Stimulated activated CD8-positive, alpha-beta memory T cell treated with anti-CD3 and anti-CD28 coated beads, Interleukin-4, amount 100 ng/mL, for 1 hour (primary cell): ENCODE results near the gene RIPOR2.

Experiments
- DNase-seq, 2 donors: peaks; one replicate each; pipeline ENCODE4 v3.0.0-alpha.2; 2020; ENCODE audit warnings: low read depth in 2 of 2, low spot score in 1 of 2

Gene RIPOR2, protein sequence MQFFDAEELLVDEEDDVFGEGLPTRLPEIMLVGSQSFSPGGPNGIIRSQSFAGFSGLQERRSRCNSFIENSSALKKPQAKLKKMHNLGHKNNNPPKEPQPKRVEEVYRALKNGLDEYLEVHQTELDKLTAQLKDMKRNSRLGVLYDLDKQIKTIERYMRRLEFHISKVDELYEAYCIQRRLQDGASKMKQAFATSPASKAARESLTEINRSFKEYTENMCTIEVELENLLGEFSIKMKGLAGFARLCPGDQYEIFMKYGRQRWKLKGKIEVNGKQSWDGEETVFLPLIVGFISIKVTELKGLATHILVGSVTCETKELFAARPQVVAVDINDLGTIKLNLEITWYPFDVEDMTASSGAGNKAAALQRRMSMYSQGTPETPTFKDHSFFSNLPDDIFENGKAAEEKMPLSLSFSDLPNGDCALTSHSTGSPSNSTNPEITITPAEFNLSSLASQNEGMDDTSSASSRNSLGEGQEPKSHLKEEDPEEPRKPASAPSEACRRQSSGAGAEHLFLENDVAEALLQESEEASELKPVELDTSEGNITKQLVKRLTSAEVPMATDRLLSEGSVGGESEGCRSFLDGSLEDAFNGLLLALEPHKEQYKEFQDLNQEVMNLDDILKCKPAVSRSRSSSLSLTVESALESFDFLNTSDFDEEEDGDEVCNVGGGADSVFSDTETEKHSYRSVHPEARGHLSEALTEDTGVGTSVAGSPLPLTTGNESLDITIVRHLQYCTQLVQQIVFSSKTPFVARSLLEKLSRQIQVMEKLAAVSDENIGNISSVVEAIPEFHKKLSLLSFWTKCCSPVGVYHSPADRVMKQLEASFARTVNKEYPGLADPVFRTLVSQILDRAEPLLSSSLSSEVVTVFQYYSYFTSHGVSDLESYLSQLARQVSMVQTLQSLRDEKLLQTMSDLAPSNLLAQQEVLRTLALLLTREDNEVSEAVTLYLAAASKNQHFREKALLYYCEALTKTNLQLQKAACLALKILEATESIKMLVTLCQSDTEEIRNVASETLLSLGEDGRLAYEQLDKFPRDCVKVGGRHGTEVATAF

DNA sequence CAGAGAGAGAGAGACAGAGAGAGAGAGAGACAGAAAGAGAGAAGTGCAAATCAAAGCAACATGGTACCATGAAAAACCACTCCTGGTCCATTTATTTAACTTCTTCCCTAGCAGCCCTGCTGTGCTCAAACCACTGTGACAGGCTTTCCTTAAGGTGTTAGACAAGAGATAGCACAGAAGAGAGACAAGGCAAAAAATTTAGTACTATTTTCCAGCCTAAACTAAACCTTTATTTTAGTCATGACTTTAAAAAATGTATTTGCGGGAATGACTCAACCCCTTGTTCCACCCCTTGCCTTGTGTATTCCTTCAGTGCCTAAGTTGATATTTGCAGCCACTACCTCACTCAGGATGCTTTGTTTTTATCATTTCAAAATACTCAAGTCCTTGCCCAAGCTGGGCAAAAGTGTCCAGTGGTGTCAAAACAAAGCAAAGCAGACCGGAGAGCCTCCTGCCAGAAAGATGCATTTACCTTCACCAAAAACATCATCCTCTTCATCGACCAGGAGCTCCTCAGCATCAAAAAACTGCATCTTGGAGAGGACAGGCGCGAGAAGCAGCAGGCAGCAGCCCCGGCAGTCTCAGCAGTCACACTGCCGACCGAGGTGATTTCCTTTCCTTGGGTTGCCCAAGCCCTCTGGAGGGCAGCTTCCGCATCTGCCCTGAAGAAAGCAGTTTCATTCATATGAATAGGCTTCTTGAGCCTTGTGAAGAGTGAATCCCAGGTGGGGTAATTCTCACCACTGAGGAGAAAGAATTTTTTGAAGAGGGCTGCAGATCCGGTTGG, at the start of gene RIPOR2:
RIPOR2 (minus strand) TSS at position 595 of the 787 bp plus-strand sequence; CDS start at position 533, 62 bp downstream.
- peak; percentile 47 to 52 for DNase-seq

DNA sequence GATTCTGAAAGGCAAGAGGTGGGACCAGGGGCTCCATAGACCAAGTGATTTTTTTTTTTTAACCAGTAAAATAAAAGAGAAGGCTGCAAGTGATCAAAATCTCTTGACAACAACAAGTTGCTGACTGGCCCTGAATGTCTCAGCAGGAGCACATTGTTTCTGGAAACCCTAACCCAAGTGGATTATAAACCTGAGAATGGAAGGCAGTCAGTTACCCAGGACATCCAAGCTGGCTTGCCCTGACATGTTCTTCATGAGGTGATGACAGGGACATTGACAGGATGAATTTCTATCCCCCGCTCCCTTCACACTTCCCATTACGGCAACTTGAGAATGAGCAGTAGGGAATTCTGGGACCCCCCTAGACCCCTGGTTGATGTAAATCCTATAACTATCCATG, 49.6 kb upstream of the RIPOR2 start:
- DNase-seq, result no peak

DNA sequence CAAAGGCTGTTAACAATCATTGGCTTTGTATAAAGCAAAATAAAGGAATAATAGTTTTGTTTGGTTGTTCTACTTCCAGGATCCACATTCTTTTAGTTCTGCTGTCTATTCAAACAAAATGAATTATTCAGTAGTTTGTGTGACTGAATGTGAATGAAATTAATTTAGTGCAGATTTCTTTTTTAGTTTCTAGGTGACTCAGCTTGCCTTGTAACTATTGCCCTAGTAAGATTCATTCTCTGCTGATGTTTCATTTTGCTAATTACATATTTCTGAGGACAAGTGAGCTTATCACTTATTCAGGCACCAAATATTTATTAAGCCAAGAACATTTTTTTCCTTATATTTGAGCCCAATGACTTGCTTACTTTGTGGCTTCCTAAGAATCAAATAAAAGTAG, 46.5 kb upstream of the RIPOR2 start:
- no peak for DNase-seq

DNA sequence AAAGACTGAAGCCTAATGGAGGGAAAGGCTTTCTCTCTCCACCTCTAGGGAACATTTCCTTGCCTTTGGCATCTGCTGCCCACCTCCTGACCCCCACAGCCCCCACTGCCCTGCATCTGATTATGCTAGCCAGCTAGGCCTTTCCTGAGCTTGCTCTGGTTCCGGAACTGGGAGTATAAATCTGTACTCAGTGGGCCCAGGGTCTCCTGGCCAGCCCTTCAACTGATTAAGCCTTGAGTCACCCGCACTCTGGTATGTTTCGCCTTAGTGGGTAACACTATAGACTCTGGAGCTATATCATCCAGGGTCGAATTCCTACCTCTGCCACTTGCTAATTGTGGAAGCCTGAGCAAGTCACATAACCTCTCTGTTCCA, 45.6 kb upstream of the RIPOR2 start:
- no peak for DNase-seq

DNA sequence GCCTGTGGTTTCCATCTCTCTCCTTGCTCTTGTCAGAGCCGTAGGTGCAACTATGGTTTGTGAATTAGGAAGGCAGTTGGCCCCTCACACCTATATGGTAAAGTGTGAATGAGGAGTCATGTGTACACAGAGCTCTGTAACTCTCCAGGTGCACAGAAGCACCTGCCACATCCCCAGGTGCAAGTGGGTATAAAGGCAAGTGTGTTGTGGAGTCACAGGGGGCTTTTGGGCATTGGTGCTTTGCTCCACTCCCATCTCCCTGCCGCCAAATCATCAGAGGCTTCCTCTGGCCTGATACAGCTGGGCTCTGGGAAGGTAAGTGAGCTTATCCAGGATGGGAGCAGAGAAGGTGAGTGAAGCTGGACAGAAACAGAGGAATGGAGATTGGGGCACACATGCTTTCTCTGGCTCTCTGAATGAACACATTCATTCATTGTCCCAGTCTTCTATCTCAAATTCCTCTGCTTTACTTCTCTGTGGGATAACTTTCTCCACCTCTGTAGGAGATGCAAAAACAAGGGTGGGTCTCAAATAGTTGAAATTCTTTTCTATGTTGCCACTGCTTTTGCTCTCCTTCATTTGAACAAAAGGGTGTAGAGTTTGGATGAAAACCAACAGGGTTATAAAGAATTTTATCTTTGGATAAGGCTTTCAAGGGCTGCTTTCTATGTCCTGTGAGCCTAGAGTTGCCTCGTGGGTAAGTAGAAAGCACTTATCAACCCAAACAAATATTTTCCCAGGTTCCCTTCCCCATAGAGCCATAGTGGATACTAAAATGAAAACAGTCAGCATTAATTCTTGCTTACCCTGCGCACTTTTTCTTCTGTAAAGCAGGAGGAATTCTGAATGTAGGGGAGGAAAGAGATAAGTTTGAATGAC, 45.0 kb upstream of the RIPOR2 start:
- DNase-seq, result no peak

DNA sequence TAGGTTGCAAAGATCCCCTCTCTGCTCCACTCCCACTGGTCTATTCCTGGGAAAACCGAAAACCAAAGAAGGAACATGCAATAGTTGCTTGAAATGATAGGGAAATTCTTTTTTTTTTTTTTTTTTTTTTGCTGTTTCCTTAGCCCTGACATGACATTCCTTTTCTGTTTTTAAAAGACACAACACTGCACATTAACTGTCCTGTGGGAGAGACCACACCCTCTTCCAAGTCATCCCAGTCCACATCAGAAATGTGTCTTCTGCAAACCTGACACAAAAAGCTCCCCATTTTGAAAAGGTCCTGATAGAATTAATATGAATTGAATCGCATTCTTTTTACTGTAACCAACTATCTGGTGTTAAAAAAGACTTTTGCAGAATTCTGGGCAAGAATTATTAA, 43.4 kb upstream of the RIPOR2 start:
- DNase-seq, result no peak

DNA sequence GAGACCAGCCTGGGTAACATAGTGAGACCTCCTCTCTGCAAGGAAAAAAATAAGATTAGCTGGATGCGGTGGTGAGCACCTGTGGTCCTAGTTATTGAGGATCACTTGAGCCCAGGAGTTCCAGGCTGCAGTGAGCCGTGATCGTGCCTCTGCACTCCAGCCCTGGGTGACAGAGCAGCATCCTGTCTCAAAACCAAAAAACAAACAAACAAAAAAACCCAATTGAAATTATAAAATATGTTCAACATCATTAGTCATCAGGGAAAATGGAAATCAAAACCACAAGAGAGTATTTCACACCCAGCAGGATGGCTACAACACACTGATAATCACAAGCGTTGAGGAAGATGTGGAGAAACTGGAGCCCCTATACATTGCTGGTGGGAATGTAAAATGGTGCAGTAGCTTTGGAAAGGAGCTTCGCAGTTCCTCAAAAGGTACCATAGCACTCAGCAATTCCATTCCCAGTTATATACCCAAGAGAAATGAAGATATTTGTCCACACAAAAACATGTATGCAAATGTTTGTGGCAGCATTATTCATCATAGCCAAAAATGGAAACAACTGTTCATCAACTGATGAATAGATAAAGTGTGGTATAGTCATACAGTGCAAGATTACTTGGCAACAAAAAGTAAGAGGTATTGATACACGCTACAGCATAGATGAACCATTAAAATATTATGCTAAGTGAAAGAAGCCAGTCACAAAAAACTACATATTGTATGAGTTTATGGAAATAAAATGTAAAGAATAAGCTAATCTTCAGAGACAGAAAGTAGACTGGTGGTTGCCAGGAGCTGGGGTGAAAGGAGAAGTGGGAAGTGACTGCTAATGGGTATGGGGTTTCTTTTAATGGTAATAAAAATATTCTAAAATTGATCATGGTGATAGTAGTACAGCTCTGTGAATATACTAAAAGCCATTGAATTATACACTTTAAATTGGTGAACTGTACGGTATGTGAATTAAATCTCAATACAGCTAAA, 38.7 kb upstream of the RIPOR2 start:
- DNase-seq, result no peak

DNA sequence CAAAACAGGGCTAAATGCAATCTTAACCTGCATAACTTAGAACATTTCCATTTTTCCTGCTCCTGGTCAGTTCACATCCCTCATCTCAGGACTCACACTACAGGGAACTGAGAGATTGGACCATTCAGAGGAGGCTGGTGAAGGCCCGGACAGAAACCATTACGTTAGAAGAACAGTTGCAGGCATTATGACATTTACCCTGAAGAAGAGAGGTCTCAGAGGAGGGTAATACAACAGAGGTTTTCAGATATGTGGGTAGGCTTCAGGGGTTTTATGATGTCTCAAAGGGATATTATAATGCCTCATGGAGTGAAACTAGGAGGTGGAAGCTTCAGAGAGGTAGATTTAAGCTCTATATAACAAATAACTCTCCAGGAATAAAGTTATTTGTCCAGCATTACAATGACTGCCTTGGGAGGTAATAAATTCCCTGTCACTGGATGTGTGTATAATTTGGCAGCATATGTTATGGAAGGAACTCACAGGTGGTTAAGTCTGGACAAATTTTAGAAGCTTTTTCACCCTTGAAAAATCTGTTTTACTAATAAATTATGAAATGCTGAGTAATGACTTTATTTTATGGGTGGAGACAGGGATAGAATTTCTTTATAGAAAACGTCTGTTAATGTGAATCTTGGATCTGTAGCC, 36.7 kb upstream of the RIPOR2 start:
- no peak for DNase-seq

DNA sequence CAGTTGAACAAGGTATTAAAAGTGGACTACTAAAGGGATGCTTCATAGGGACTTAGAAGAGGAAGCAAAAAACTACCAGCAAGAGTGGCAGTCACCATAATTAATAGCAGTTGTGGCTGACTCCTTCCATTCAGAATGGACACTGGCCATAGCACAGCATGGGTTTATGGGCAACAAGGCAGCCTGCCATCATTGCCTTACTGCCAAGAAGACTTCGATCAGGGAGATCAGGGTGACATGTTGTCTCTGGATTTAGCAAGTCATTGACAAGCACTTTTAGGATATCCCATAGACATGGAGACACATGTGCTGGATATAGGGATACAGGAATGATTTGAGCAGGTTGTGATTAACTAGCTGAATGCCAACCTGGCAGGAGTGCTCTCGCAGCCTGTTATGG, 35.3 kb upstream of the RIPOR2 start:
- DNase-seq, result no peak

DNA sequence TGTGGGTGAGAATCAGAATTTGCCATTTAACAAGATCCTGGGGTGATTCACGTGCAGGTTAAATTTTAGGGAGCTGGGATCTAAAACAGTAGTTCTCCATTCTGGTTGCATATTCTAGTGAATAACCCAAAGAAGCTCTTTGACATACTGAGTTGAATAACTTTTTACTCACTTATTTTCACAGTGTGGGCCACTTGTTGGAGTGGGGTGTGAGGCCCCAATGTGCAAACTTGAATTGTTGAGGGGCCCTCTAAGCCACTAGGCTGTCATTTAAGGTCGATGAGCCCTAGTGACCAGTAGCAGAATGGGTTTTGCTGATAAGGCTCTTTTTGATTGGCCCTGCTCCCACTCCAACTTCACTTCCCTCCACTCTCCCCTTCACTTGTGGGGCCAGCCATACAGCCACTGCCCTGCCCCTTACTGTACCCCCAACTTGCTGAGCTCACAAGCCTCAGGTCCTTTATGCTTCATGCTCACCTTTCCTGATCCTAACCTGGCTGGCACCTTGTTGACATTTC, 33.6 kb upstream of the RIPOR2 start:
- DNase-seq, result no peak

DNA sequence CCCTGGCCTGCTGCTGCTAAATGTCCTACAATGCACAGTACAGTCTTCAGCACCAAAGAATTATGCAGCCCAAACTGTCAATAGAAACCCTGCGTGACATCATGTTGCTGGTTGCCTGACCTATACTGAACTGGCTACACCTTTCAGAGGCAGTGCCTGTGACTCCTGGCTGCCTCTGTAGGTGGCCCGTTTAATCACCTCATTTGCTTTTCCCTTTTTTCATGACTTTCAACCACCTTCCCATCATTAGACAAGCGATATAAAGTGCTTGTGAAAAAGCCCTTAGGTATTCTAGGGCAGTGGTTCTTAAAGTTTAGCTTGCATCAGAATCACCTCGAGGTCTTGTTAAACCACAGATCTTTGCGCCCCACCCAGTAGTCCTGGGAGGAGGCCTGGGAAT, 33.0 kb upstream of the RIPOR2 start:
- DNase-seq, result no peak

DNA sequence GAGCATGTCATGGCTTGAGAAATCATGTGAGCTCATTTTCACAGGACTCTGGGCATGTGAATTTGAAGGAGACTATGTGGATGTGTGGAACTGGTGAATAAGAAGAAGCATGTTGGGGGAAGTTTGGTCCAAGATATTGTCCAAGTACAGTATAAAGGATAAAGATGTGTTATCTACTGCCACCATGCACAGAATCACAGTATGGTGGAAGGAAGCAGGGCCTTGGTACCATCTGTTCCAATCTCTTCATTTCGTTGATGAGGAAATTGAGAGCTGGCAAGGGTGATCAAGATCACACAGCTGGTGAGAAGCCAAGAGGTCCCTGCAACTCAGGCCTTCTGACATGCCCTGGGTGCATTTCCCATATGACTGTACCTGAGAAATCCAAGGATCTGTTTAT, 31.5 kb upstream of the RIPOR2 start:
- no peak for DNase-seq

DNA sequence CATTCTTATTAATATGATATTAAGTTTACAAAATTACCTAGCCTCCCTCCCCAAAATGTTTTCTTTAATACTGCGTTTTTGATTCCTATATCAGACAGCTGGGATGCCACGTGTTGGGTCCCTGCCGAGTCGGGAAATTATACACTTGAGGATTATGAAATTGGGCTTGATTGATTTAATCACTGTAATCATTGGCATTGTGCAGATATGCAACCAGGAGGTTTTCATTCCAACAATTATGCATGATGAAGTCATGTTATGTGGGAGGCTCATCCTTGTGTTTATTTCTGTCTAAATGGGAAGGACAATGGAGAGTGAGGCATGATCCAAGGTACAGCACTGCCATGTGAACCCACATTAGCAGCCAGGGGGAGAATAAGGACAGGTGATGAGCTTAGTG, 30.6 kb upstream of the RIPOR2 start:
- no peak for DNase-seq

DNA sequence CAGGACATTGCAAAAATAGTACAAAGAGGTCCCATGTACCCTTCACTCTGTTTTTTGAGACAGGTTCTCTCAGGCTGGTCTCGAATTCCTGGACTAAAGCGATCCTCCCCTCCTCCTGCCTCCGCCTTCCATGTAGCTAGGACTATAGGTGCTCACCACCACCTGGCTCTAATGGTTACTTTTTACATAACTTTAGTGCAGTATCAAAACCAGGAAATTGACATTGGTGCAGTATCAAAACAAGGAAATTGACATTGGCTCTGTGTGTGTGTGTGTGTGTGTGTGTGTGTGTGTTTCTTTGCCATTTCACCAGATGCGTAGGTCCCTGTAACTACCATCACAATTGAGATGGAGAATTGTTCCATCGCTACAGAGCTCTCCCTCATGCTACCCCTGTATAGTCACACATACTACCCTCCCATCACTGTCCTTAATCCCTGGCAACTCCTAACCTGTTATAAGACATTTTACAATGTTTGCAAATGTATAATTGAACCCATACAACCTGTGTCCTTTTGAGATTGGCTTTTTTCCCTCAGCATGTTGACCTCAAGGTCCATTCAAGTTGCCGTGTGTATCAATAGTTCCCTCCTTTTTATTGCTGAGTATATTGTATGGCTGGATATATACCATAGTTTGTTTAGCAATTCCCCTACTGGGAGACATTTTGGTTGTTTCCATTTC, 28.3 kb upstream of the RIPOR2 start:
- DNase-seq, result no peak

DNA sequence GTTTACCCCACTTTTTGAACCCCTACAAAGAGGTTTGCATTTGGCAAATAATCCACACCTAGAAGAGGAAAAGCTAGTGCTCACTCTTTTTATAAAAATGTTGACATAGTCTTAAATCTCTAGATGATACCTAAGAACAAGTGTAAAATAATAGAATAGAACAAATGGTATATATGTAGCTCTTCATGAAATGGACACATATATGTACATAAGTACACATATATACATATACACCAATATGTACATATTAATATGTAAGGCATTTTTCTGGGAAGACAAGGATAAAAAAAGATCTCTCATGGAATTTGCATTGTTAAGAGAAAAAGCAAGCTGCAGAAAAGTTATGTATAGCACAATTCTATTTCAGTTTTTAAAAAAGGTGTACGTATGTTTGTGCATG, 27.6 kb upstream of the RIPOR2 start:
- no peak for DNase-seq

DNA sequence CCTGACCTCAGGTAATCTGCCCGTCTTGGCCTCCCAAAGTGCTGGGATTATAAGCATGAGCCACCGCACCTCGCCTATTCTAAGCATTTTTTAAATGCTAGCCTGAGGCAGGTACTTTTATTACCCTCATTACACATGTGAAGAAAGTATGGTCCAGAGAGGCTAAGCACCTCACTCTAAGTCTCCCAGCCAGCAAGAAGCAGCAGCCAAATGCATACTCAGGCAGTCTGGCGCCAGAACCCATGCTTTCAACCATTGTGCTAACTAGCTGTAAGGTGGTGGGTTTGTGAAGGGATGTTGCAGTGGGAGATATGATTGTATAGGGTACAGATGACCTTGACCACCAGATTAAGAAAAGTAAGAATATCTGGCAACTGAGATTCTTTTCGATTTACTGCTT, 26.1 kb upstream of the RIPOR2 start:
- DNase-seq, result no peak

DNA sequence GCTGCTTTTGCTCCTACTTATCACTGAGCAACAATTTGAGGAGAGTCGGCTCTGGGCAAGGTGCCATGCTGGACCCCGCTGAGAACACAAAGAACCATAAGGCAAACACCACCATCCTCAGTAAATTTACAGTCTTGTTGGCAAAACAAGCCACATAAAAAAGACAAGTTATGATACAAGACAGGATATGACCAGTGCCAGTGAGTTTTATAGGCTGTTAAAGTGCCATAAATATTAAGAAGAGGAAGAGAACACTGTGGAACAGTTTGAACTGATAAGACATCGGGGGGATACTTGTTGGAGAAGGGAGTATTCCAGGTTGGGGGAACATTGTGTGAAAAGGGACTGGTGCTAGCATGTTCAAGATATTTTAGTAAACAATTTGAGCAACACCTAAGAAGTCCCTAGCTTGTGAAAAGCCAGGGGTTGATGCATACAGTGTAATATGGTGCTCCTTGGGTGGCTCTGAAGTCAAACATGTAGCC, 25.3 kb upstream of the RIPOR2 start:
- no peak for DNase-seq

DNA sequence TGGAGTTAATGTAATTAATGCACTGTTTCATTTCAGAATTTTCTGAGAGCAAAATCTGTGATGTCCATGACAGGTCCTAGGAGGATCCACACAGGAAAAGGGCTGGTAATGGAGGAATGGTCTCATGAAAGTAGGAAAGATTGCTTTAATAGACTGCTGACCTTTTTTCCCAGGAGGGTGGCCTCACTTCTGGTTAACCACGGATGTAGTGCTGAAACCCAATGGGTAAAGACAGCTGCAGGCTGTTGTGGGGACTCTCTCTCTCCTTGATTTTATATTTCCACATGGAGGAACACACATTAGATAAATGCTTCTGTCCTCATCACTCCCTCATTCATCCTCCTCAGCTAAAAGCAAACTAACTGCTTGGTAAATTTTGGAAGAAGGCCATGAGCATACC, 23.6 kb upstream of the RIPOR2 start:
- no peak for DNase-seq
